GM13976 (cell line): ENCODE measurements around the gene ZSCAN21.

Source experiments
- DNase-seq: peaks from one replicate; pipeline ENCODE4 v3.0.0; 2012; ENCODE audit warnings: low spot score
- CTCF ChIP-seq: IDR thresholded peaks from 2 replicates; pipeline ENCODE4 v1.5.1; 2012; ENCODE audit warnings: borderline replicate concordance, mild to moderate bottlenecking; ENCODE audit not compliant: insufficient read depth; ENCODE audit errors: extremely low read depth, missing control alignments, control extremely low read depth
- in situ Hi-C: fragments of 300-500 bp; cut with MboI; formaldehyde crosslinking; loops from one replicate; pipeline ENCODE4 v1.12.0; 2022; ENCODE audit warnings: low sequenced_read_pairs, mixed read lengths, inconsistent platforms; ENCODE audit not compliant: unreplicated experiment

ZSCAN21 gene

GRCh38 chr7:100093925-100094486, 44.4 kb downstream of the ZSCAN21 start:
- TF ChIP-seq CTCF = no peak
- DNase-seq = no peak
- in situ Hi-C loops = no loop called here

DNA sequence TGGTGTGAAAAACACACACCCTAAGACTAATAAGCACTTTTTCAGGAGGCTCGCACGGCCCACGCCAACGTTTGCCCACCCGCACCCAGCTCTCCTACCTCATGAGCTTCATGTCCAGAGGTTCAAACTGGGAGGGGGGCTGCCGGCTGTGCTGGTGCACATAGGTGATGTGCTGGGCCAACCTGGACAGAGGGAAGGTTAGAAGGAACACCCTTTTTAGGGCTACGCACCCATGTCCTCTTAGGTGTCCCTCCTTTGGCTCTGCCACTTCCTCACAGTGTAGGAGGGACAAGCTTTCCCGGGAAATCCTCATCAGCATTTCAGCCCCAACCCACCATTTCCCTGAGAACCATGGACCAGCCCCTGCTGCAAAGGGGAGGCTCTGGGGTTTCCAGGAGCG, 45.7 kb downstream of the ZSCAN21 start:
- DNase-seq = no peak
- no peak for TF ChIP-seq CTCF
- in situ Hi-C loops = no loop called here

GRCh38 chr7:100095704-100096103, 46.1 kb downstream of the ZSCAN21 start:
- DNase-seq = no peak
- in situ Hi-C loops = no loop called here
- TF ChIP-seq CTCF = no peak

- no peak for DNase-seq
- in situ Hi-C loops = no loop called here
- no peak for TF ChIP-seq CTCF
Measured at GRCh38 chr7:100098913-100099312, 49.3 kb downstream of the ZSCAN21 start.

DNA sequence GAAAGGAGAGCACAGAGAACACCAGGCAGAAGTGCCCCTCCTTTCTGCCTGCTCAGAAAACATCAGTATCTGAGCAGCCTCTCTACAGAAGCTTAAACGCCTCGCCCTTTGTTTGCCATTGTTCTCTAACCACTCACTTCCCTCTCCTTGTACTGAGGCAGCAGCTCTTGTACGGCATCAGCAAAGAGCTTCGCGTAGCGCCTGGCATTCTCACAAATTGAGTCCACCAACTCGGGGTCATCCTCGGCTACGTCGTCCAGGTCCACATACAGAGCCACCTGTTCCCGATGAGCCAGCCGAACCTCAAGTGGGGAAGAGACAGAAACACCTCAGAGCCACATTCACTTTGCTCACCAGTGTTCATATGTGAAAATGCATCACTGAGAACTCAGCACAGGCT, 49.9 kb downstream of the ZSCAN21 start:
- in situ Hi-C loops = no loop called here
- no peak for TF ChIP-seq CTCF

DNA sequence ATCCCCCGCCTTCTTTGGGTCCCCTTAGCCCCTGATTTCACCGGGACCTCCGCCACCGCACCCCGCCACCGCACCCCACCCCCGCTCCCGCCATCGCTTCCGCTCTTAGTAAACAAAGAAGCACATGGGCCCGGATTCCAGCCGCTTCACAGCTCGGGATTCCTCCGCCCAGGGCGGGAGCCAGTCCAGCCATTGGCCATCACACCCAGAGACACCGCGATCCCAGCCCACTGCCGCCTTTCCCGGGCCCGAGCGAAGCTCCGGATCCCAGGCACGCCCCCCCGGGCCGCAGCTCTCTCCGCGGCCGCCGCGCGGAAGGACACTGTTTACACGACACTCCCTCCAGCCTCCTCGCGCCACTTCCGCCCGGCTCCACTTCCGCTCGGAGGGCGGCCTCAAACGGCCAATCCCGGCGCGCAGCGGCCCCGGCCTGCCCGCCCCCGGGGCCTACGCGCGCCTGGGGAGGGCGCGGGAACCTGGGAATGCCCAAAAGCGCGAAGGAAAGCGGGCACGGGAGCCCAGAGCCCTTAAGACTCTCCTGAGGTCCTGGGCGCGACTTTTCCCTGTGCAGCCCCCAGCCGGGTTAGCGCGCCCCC, 50.9 kb downstream of the ZSCAN21 start:
- no peak for TF ChIP-seq CTCF
- in situ Hi-C loops = no loop called here
- DNase-seq = peak; percentile 94

More for the DNA sequence above, 49.9 kb downstream of the ZSCAN21 start:
- DNase-seq = no peak
